H1 (cell line): Measurements from ENCODE around the gene DEGS2. TPM values are rescaled to one million over a fixed set of nuclear protein-coding genes. Genes with fewer than 3 reads are reported as not detected.

ENCODE experiments used
- CEBPB ChIP-seq: IDR thresholded peaks from 2 replicates; pipeline ENCODE4 v1.6.1; 2012; ENCODE audit warnings: low read depth, low read length
- MAFK ChIP-seq: IDR thresholded peaks from 2 replicates; pipeline ENCODE4 v1.6.1; 2012; ENCODE audit warnings: low read depth, mild to moderate bottlenecking, improper control_type of control experiment, low read length
- PHF8 ChIP-seq: fragments of 200-600 bp; sonication (generic); conservative IDR thresholded peaks from 2 replicates; pipeline ENCODE4 v1.7.1; 2012; ENCODE audit warnings: low read depth, mild to moderate bottlenecking, inconsistent platforms, low read length, moderate library complexity
- RBBP5 ChIP-seq: IDR thresholded peaks from 2 replicates; pipeline ENCODE4 v1.7.1; 2012; ENCODE audit warnings: low read depth, mild to moderate bottlenecking, inconsistent platforms, low read length, moderate library complexity, borderline replicate concordance
- SP2 ChIP-seq: IDR thresholded peaks from 2 replicates; pipeline ENCODE4 v1.6.1; 2012; ENCODE audit warnings: mild to moderate bottlenecking, low read length, inconsistent platforms
- SUZ12 ChIP-seq: fragments of 200-600 bp; sonication (generic); IDR thresholded peaks from 2 replicates; pipeline ENCODE4 v1.6.1; 2012; ENCODE audit warnings: mild to moderate bottlenecking, inconsistent platforms, low read length, moderate library complexity, mixed read lengths
- TCF12 ChIP-seq: IDR thresholded peaks from 2 replicates; pipeline ENCODE4 v1.6.1; 2011; ENCODE audit warnings: low read depth, mild to moderate bottlenecking, low read length
- polyA plus RNA-seq, 7 experiments: library from polyadenylated mRNA; depleted of rRNA in 3 of 7; stranded (reverse) in 5 of 7; unstranded in 2 of 7; fragments of >200 nt in 5 of 7; fragments of 200-250 nt in 2 of 7; gene quantifications; 1 replicate in 5 of 7; 2 replicates in 1 of 7; 4 replicates in 1 of 7; pipeline versions ENCODE4 v1.2.1 to v1.2.3, GENCODE V29; 2011 to 2013; ENCODE audit warnings: missing spikeins in 2 of 7, mixed read lengths in 2 of 7
- total RNA-seq: library from RNA; stranded (reverse); fragmentation: NEBNext Ultra II Directional; extraction: Animal tissue kit (Norgen Biotek cat#: 25700); gene quantifications from 2 replicates; pipeline ENCODE4 v1.2.1, GENCODE V29; 2021

The DEGS2 gene
- total and polyA plus RNA-seq, 2 of the 8 experiments (the other 6 are each of a cell fraction or from before 2014, with no cell fraction given) = 0.61 to 0.82 TPM

DNA sequence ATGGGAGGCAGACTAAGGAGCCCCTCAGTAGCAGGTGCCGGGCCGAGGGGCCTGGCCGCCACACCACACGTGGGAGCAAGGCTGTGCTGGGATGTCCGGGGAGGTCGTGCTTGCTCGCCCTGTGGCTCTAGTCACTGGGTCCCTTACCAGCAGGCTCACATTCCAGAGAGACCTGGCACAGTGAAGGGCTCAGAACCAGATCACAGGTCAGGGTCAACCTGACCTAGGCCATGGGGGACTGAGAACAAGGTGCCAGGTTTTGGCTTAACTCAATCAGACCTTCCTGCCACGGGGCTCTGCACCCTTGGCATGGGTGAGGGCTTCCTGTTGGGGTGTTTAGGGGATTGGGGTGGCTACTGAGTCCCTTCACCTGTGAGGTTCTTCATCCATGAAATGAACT is 22.3 kb downstream of the DEGS2 start (continued):
- TF ChIP-seq PHF8 (no peak), CEBPB (no peak), SP2 (no peak), SUZ12 (no peak), TCF12 (no peak), MAFK (no peak), RBBP5 (no peak)
